HCT116 (cell line): ENCODE data around the gene DAPK3. TPM values are rescaled to one million over a fixed set of nuclear protein-coding genes. Genes with fewer than 3 reads are reported as not detected.

Source experiments
- ATAC-seq: fragments of 200-7000 bp; cut with Tn5 transposase; 2 replicates; pipeline ENCODE4 v1.9.1; 2020; ENCODE audit warnings: mild to moderate bottlenecking, moderate library complexity
- BruUV-seq: library from RNA; stranded (reverse); fragments of 400-500 nt; replicated peaks from 2 replicates; lab custom pipeline; 2021; lab: Mats Ljungman, UMichigan
- CTCF ChIA-PET: fragments of 300-600 bp; sonication (Branson Sonifier 250); formaldehyde crosslinking; loops from one replicate; lab custom pipeline; 2021; ENCODE audit warnings: antibody characterized with exemption; lab: Charles Lee
- POLR2A ChIA-PET: fragments of 300-600, 350-600 bp; sonication (Branson Sonifier 250); formaldehyde crosslinking; loops from one replicate; lab custom pipeline; 2021; ENCODE audit warnings: antibody characterized with exemption; lab: Charles Lee
- RAD21 ChIA-PET, 2 experiments: fragments of 300-600 bp; sonication (Branson Sonifier 250); formaldehyde crosslinking; loops; one replicate each; lab custom pipeline; 2023; ENCODE audit warnings: low total read pairs in 2 of 2; ENCODE audit not compliant: uncharacterized antibody in 2 of 2, unreplicated experiment in 2 of 2, low non-redundant PET in 1 of 2; lab: Charles Lee
- DNase-seq: peaks from one replicate; pipeline ENCODE4 v3.0.0-alpha.2; 2010; ENCODE audit warnings: low read depth, low spot score
- H2AFZ ChIP-seq: fragments of 200-600 bp; shearing (Covaris generic), sonication (generic); 2 replicates; pipeline ENCODE4 v1.6.1; 2017; ENCODE audit warnings: low read depth, mixed run types, mixed read lengths, antibody characterized with exemption, low read length; ENCODE audit not compliant: poor library complexity, severe bottlenecking
- H3K27ac ChIP-seq: 2 replicates; pipeline ENCODE4 v1.5.1; 2012; ENCODE audit warnings: low read depth, low read length
- H3K27me3 ChIP-seq: fragments of 200-600 bp; sonication (generic); 2 replicates; pipeline ENCODE4 v1.6.1; 2016; ENCODE audit warnings: mixed run types, low read length, mixed read lengths; ENCODE audit not compliant: insufficient read depth
- H3K36me3 ChIP-seq, 2 experiments: fragments of 200-500 bp in 1 of 2; fragments of 200-600 bp in 1 of 2; sonication (Bioruptor generic) in 1 of 2; sonication (generic) in 1 of 2; 2 replicates each; pipeline versions ENCODE4 v1.5.1 to v1.6.1; 2014 to 2016; ENCODE audit warnings: low read length in 2 of 2, inconsistent platforms in 1 of 2, mixed read lengths in 1 of 2, mixed run types in 1 of 2; ENCODE audit not compliant: insufficient read depth in 2 of 2, control insufficient read depth in 1 of 2
- H3K4me1 ChIP-seq, 2 experiments: fragments of 200-600 bp in 1 of 2; sonication (generic) in 1 of 2; 2 replicates each; pipeline versions ENCODE4 v1.5.1 to v1.6.1; 2012 to 2017; ENCODE audit warnings: low read length in 2 of 2, inconsistent platforms in 1 of 2, mild to moderate bottlenecking in 1 of 2, mixed read lengths in 1 of 2, mixed run types in 1 of 2, moderate library complexity in 1 of 2; ENCODE audit not compliant: insufficient read depth in 2 of 2, control insufficient read depth in 1 of 2
- H3K4me2 ChIP-seq: fragments of 200-600 bp; sonication (generic); 2 replicates; pipeline ENCODE4 v1.6.1; 2017; ENCODE audit warnings: mixed run types, low read length, mixed read lengths
- H3K4me3 ChIP-seq, 2 experiments: fragments of 200-600 bp in 1 of 2; sonication (generic) in 1 of 2; replicated peaks in 1 of 2; 2 replicates each; pipeline ENCODE4 v1.5.1; 2011 to 2016; ENCODE audit warnings: low read length in 2 of 2, control low read depth in 1 of 2, low read depth in 1 of 2, mild to moderate bottlenecking in 1 of 2, mixed read lengths in 1 of 2, mixed run types in 1 of 2
- H3K79me2 ChIP-seq: fragments of 200-600 bp; sonication (generic); 2 replicates; pipeline ENCODE4 v1.6.1; 2017; ENCODE audit warnings: mild to moderate bottlenecking, mixed run types, low read length, moderate library complexity, mixed read lengths; ENCODE audit not compliant: insufficient read depth
- H3K9ac ChIP-seq: fragments of 200-600 bp; sonication (generic); 2 replicates; pipeline ENCODE4 v1.6.1; 2016; ENCODE audit warnings: low read length, mixed read lengths
- H3K9me2 ChIP-seq: fragments of 200-600 bp; sonication (generic), shearing (Covaris generic); 2 replicates; pipeline ENCODE4 v1.6.1; 2017; ENCODE audit warnings: mixed run types, mild to moderate bottlenecking, moderate library complexity; ENCODE audit not compliant: insufficient read depth
- H3K9me3 ChIP-seq, 2 experiments: fragments of 200-500 bp in 1 of 2; fragments of 200-600 bp in 1 of 2; sonication (Bioruptor generic) in 1 of 2; sonication (generic) in 1 of 2; 2 replicates each; pipeline ENCODE4 v1.6.1; 2014 to 2017; ENCODE audit warnings: low read length in 2 of 2, mixed read lengths in 2 of 2, inconsistent platforms in 1 of 2, low read depth in 1 of 2, mild to moderate bottlenecking in 1 of 2, mixed run types in 1 of 2, moderate library complexity in 1 of 2; ENCODE audit not compliant: control insufficient read depth in 1 of 2, insufficient read depth in 1 of 2
- H4K20me1 ChIP-seq: fragments of 200-600 bp; sonication (generic), shearing (Covaris generic); 2 replicates; pipeline ENCODE4 v1.6.1; 2017; ENCODE audit warnings: mixed run types, mild to moderate bottlenecking, moderate library complexity; ENCODE audit not compliant: insufficient read depth
- CBX3 ChIP-seq: IDR thresholded peaks from 2 replicates; pipeline ENCODE4 v1.6.1; 2012; ENCODE audit warnings: low read depth
- CEBPB ChIP-seq: IDR thresholded peaks from 2 replicates; pipeline ENCODE4 v1.6.1; 2012; ENCODE audit warnings: low read depth
- EGR1 ChIP-seq: IDR thresholded peaks from 2 replicates; pipeline ENCODE4 v1.6.1; 2012; ENCODE audit warnings: low read depth
- ELF1 ChIP-seq: IDR thresholded peaks from 2 replicates; pipeline ENCODE4 v1.6.1; 2012; ENCODE audit warnings: low read depth, borderline replicate concordance
- EZH2 ChIP-seq: fragments of 200-600 bp; sonication (generic); IDR thresholded peaks from 2 replicates; pipeline ENCODE4 v1.6.1; 2017; ENCODE audit warnings: antibody characterized with exemption, mixed run types
- FOSL1 ChIP-seq: IDR thresholded peaks from 2 replicates; pipeline ENCODE4 v1.6.1; 2012; ENCODE audit warnings: low read depth
- JUND ChIP-seq: IDR thresholded peaks from 2 replicates; pipeline ENCODE4 v1.6.1; 2012
- POLR2A ChIP-seq: IDR thresholded peaks from 2 replicates; pipeline ENCODE4 v1.7.0; 2011; ENCODE audit warnings: borderline replicate concordance; ENCODE audit not compliant: insufficient read depth, insufficient read length; ENCODE audit errors: extremely low read depth
- SRF ChIP-seq: IDR thresholded peaks from 2 replicates; pipeline ENCODE4 v1.6.1; 2012; ENCODE audit warnings: low read depth
- TCF7L2 ChIP-seq: IDR thresholded peaks from 2 replicates; pipeline ENCODE4 v1.7.0; 2011; ENCODE audit warnings: borderline replicate concordance, inconsistent platforms; ENCODE audit not compliant: insufficient read depth, insufficient read length; ENCODE audit errors: extremely low read depth
- YY1 ChIP-seq: IDR thresholded peaks from 2 replicates; pipeline ENCODE4 v1.6.1; 2011; ENCODE audit warnings: low read length, low read depth, moderate library complexity, mild to moderate bottlenecking; ENCODE audit not compliant: insufficient replicate concordance; ENCODE audit errors: extremely low read depth
- ZNF274 ChIP-seq: fragments of 200-500 bp; sonication (Bioruptor generic); IDR thresholded peaks from 2 replicates; pipeline ENCODE4 v1.6.1; 2014; ENCODE audit warnings: mild to moderate bottlenecking, low read depth, low read length, inconsistent platforms
- intact Hi-C: fragments of 100-400 bp; cut with micrococcal nuclease; formaldehyde crosslinking; loops from 2 replicates; pipeline ENCODE4 v1.10.0; 2022
- total RNA-seq: library from RNA; stranded (reverse); gene quantifications from one replicate; pipeline ENCODE4 v1.2.1, GENCODE V29; 2021; ENCODE audit not compliant: unreplicated experiment
- TF ChIP-seq, protein P1 (sequence below): IDR thresholded peaks from 2 replicates; pipeline ENCODE4 v1.6.1; 2012
- TF ChIP-seq, protein P2 (sequence below): IDR thresholded peaks from 2 replicates; pipeline ENCODE4 v1.6.1; 2012; ENCODE audit warnings: low read depth

The DAPK3 gene
- total RNA-seq, 1 experiment from 2014 or later, result 54.8 TPM

DNA sequence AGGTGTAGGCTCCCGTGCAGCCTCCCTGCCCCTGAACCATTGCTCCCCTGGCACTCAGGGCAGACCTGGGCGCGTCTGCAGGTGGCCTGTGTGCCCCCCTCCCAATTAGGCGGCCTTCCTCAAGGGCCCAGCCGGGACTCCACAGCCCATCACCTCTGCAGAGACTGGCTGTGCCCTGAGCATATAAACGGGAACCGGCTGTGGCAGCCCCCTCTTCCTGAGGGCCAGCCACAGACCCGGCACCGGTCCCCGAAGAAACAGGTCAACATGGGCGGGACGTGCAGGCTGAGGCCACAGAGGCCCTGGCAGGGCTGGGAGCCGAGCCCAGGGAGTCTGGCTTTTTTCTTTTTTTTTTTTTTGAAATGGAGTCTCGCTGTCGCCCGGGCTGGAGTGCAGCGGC lies 48.7 kb upstream of the DAPK3 start:
- RAD21 ChIA-PET, result no interaction called here
- Histone ChIP-seq H3K79me2 (peaks cover 70% of the 10 kb centered on the region), H3K4me3 (no peak overlapping the region), H3K9me2 (no peaks in the 10 kb centered on the region), H3K9me3 (no peaks in the 10 kb centered on the region), H3K4me1 (no peaks in the 10 kb centered on the region), H2AFZ (no peak overlapping the region), H4K20me1 (no peaks in the 10 kb centered on the region), H3K4me2 (no peak overlapping the region), H3K36me3 (peaks cover 3 to 5% of the 10 kb centered on the region in 2 experiments; a peak in 3 of 4 replicates), H3K27ac (no peak overlapping the region), H3K9ac (no peak overlapping the region), H3K27me3 (no peaks in the 10 kb centered on the region)
- intact Hi-C loops, result no loop called here
- CTCF ChIA-PET, result no interaction called here
- ATAC-seq (no peak), DNase-seq (no peak)
- POLR2A ChIA-PET, result no interaction called here
- TF ChIP-seq FOSL1, result no peak
- no peak for TF ChIP-seq TCF7L2
- no peak for TF ChIP-seq YY1
- BruUV-seq, result no TSS peak

DNA sequence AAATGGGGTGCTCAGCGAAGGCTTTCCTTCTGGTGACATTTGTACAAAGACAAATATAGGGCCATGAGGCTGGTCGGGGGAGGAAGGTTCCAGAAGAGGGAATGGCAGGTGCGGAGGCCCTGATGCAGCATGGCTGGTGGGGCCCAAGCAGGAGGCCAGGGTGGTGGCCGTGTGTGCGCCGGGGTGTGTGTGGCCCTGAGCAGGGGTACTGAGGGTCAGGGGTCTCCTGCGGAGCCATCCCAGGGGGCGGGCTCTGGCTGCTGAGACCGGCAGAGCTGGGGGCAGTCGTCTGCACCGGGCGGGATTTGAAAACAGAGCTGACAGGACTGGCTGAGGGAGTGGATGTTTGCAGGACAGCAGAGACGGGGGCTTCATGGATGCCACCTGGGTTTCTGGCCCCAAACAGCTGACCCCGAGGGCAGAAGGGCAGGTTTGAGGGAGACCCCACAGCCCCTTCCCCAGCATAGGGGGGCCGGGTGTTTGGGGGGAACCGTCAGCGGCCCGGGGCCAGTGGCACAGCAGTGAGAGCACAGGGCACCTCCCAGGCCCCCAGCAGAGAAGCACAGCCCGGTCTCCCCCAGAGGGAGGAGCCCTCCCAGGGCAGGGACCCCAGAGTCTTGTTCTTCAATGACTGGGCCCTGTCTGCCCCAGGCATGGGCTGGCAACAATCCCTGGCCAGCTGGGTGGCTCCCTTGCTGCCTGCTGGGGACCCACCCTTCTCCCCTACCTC lies 48.0 kb upstream of the DAPK3 start:
- POLR2A ChIA-PET, result no interaction called here
- H3K79me2 ChIP-seq, result peaks cover 75% of the 10 kb centered on the region
- H3K9me3 ChIP-seq, result no peaks in the 10 kb centered on the region

More for the DNA sequence above, 48.0 kb upstream of the DAPK3 start:
- intact Hi-C loops, result no loop called here
- H4K20me1 ChIP-seq, result no peaks in the 10 kb centered on the region
- H3K36me3 ChIP-seq, result peaks cover 0 to 5% of the 10 kb centered on the region in 2 experiments; a peak in 3 of 4 replicates
- H3K4me3 ChIP-seq, result no peak overlapping the region
- no peaks in the 10 kb centered on the region for H3K9me2 ChIP-seq
- no peak overlapping the region for H3K9ac ChIP-seq
- DNase-seq, result no peak
- no peak overlapping the region for H2AFZ ChIP-seq
- TF ChIP-seq EGR1 (no peak), ZNF274 (no peak), JUND (no peak), CEBPB (no peak), CBX3 (no peak), POLR2A (no peak), SRF (no peak), EZH2 (no peak), YY1 (no peak), ELF1 (no peak)
- TF ChIP-seq, protein P1, sequence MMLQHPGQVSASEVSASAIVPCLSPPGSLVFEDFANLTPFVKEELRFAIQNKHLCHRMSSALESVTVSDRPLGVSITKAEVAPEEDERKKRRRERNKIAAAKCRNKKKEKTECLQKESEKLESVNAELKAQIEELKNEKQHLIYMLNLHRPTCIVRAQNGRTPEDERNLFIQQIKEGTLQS, result no peak
- TF ChIP-seq, protein P2, sequence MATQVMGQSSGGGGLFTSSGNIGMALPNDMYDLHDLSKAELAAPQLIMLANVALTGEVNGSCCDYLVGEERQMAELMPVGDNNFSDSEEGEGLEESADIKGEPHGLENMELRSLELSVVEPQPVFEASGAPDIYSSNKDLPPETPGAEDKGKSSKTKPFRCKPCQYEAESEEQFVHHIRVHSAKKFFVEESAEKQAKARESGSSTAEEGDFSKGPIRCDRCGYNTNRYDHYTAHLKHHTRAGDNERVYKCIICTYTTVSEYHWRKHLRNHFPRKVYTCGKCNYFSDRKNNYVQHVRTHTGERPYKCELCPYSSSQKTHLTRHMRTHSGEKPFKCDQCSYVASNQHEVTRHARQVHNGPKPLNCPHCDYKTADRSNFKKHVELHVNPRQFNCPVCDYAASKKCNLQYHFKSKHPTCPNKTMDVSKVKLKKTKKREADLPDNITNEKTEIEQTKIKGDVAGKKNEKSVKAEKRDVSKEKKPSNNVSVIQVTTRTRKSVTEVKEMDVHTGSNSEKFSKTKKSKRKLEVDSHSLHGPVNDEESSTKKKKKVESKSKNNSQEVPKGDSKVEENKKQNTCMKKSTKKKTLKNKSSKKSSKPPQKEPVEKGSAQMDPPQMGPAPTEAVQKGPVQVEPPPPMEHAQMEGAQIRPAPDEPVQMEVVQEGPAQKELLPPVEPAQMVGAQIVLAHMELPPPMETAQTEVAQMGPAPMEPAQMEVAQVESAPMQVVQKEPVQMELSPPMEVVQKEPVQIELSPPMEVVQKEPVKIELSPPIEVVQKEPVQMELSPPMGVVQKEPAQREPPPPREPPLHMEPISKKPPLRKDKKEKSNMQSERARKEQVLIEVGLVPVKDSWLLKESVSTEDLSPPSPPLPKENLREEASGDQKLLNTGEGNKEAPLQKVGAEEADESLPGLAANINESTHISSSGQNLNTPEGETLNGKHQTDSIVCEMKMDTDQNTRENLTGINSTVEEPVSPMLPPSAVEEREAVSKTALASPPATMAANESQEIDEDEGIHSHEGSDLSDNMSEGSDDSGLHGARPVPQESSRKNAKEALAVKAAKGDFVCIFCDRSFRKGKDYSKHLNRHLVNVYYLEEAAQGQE, result no peak
- BruUV-seq, result no TSS peak
- no peak overlapping the region for H3K27ac ChIP-seq
- RAD21 ChIA-PET, result no interaction called here
- no peak for ATAC-seq
- CTCF ChIA-PET, result no interaction called here
- no peaks in the 10 kb centered on the region for H3K27me3 ChIP-seq
- no peak overlapping the region for H3K4me2 ChIP-seq
- no peaks in the 10 kb centered on the region for H3K4me1 ChIP-seq
